Brain microvascular endothelial cell (primary cell): ENCODE measurements around the gene DKKL1.

Source experiments
- DNase-seq: peaks from one replicate; pipeline ENCODE4 v3.0.0-alpha.2; 2020
- H3K27ac ChIP-seq: fragments of 250-450 bp; sonication (Bioruptor Pico); 2 replicates; pipeline ENCODE4 v1.5.1; 2020; ENCODE audit warnings: mild to moderate bottlenecking, moderate library complexity
- H3K27me3 ChIP-seq: fragments of 250-450 bp; sonication (Bioruptor Pico); replicated peaks from 2 replicates; pipeline ENCODE4 v1.5.1; 2020; ENCODE audit warnings: mild to moderate bottlenecking
- H3K36me3 ChIP-seq: fragments of 250-450 bp; sonication (Bioruptor Pico); replicated peaks from 2 replicates; pipeline ENCODE4 v1.5.1; 2020; ENCODE audit warnings: mild to moderate bottlenecking
- H3K4me3 ChIP-seq: 2 replicates; pipeline ENCODE4 v1.5.1; 2011; ENCODE audit warnings: low read depth, mild to moderate bottlenecking, control low read depth, low read length, moderate library complexity
- in situ Hi-C: cut with HindIII; loops from 2 replicates; pipeline ENCODE4 v1.10.0; 2017; ENCODE audit warnings: low sequenced_read_pairs, low pct_ligation_motif_present
- TF ChIP-seq, protein P1 (sequence below): IDR thresholded peaks from 2 replicates; pipeline ENCODE4 v1.5.1; 2011; ENCODE audit warnings: low read depth, mild to moderate bottlenecking, moderate library complexity, low read length, control low read depth, inconsistent platforms; ENCODE audit errors: missing control alignments

The DKKL1 gene

DNA sequence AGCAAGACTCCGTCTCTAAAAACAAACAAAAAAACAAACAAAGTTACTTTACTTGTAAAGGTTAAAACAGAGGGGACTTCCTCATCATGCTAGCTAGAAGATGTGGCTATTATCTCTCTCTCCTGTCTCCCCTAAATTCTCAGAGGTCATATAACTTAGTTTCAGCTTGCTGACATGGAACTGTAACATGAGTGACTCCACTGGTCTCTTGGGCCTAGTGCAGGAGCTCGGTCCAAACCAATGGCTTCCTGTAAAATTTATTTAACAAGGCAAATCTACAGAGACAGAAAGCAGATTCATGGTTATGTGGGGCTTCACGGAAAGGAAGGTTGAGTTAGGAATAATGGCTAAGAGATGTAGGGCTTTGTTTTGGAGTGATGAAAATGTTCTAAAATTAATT lies 14.8 kb downstream of the DKKL1 start:
- Histone ChIP-seq H3K4me3 (no peak overlapping the region), H3K36me3 (no peaks in the 10 kb centered on the region), H3K27ac (no peak overlapping the region), H3K27me3 (peaks cover 3% of the 10 kb centered on the region)
- in situ Hi-C loops = no loop called here
- DNase-seq = no peak
- TF ChIP-seq, protein P1, sequence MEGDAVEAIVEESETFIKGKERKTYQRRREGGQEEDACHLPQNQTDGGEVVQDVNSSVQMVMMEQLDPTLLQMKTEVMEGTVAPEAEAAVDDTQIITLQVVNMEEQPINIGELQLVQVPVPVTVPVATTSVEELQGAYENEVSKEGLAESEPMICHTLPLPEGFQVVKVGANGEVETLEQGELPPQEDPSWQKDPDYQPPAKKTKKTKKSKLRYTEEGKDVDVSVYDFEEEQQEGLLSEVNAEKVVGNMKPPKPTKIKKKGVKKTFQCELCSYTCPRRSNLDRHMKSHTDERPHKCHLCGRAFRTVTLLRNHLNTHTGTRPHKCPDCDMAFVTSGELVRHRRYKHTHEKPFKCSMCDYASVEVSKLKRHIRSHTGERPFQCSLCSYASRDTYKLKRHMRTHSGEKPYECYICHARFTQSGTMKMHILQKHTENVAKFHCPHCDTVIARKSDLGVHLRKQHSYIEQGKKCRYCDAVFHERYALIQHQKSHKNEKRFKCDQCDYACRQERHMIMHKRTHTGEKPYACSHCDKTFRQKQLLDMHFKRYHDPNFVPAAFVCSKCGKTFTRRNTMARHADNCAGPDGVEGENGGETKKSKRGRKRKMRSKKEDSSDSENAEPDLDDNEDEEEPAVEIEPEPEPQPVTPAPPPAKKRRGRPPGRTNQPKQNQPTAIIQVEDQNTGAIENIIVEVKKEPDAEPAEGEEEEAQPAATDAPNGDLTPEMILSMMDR = no peak

DNA sequence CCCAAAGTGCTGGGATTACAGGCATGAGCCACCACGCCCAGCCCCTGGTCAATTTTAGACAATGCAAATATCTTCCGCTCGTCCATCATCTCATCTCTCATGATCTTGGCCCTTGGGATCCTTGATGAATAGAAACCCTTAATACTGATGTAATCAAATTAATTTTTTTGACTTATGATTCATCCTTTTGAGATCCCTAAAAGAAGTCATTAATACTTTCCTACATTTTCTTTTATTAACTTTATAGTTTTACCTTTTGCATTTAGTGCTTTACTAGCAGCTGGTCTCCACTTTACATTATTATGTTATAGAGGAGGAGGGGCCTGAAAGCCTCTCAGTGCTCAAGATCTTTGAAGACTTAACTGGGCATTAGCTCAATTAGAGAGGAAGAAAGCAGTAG lies 16.7 kb downstream of the DKKL1 start:
- Histone ChIP-seq H3K36me3 (no peaks in the 10 kb centered on the region), H3K27me3 (peaks cover 3% of the 10 kb centered on the region), H3K4me3 (no peak overlapping the region), H3K27ac (no peak overlapping the region)
- in situ Hi-C loops = no loop called here
- TF ChIP-seq, protein P1 = no peak
- DNase-seq = no peak

- Histone ChIP-seq H3K27me3 (no peaks in the 10 kb centered on the region), H3K4me3 (no peak overlapping the region), H3K27ac (no peak overlapping the region), H3K36me3 (no peaks in the 10 kb centered on the region)
- in situ Hi-C loops = no loop called here
- TF ChIP-seq, protein P1 = no peak
- DNase-seq = no peak
Observed at GRCh38 chr19:49382639-49383038, 19.0 kb downstream of the DKKL1 start.

DNA sequence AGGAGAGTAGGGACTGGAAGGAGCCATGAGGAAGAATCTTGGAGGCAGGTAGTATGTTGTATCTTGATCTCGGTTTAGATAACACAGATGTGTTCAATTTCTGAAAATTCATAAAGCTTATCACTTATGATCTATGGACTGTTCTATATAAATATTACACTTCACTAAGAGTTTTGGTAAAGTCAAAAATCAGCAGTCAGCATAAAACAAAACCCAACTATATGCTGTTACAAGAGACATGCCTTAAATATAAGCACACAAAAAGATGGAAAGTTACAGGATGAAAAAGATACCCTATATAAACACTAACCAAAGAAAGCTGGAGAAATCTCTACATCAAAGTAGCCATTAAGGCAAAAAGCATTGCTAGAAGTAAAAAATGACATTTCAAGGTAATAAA lies 19.9 kb downstream of the DKKL1 start:
- Histone ChIP-seq H3K27ac (no peak overlapping the region), H3K4me3 (no peak overlapping the region), H3K27me3 (no peaks in the 10 kb centered on the region), H3K36me3 (no peaks in the 10 kb centered on the region)
- DNase-seq = no peak
- TF ChIP-seq, protein P1 = no peak
- in situ Hi-C loops = no loop called here

DNA sequence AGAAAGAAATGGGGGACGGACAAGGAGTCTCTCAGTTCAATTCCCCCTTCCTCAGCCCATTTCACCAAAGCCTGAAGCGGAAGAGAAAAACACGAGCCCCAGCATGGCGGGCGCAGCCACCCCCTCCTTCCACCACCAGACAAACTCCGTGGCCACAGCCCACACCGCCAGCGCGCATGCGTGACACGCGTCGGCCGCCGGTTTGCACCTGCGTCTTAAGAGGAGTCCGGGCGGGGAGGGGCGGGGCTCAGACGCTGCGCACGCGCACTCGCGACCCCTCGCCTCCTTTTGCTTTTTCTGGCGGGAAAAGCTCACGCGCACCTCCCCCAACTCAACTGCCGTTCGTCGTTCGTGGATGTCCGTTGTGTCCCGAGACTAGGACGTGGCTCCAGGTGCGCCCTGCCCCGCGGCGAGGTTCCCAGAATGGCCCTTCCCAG lies 24.3 kb downstream of the DKKL1 start, which contains the start of gene KASH5:
TSS of gene KASH5 (plus strand) at position 314 of the 437 bp plus-strand sequence. CDS start 2,635 bp downstream, outside the sequence.
- TF ChIP-seq, protein P1 = no peak
- H3K4me3 ChIP-seq = no peak within 1 kb of the TSS
- H3K36me3 ChIP-seq = no peaks in the 10 kb centered on the region
- in situ Hi-C loops = no loop called here
- H3K27ac ChIP-seq = no peak within 1 kb of the TSS
- H3K27me3 ChIP-seq = no peaks in the 10 kb centered on the region
- DNase-seq = no peak

DNA sequence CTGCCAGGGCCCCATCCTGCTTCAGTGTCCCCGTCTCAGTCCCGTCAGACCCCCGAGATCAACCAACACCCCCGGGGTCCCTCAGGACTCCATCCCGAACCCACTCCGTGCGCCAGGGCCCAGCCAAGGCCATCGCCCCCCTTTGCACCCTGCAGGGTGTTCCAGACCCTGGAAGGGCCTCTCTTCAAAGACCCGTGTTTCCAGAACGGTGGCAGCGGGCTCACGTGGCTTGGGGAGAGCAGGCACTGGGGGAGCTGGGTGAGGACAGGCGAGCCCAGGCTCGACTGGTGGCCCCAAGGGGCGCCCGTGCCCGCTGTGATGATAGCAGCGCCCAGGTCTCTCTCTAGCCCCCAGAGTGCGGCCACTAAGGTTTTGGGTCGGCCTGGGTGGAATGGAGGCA lies 25.7 kb downstream of the DKKL1 start:
- no peak for DNase-seq
- in situ Hi-C loops = no loop called here
- H3K27me3 ChIP-seq = peaks cover 6% of the 10 kb centered on the region
- H3K27ac ChIP-seq = no peak overlapping the region
- H3K36me3 ChIP-seq = no peaks in the 10 kb centered on the region
- TF ChIP-seq, protein P1 = no peak
- no peak overlapping the region for H3K4me3 ChIP-seq
